Stimulated activated CD4-positive, alpha-beta T cell treated with anti-CD3 and anti-CD28 coated beads, Interleukin-4, amount 100 ng/mL, for 1 hour (primary cell): ENCODE results near the gene ADGRB3.
"Not testable (repeated sequence)": the region's sequence is repeated elsewhere in the genome, so short reads cannot be mapped to it uniquely, and the experiment has no call there.

ENCODE experiments used
- DNase-seq: peaks from one replicate; pipeline ENCODE4 v3.0.0-alpha.2; 2020

The ADGRB3 gene

GRCh38 chr6:68834551-68834950 is 199.5 kb downstream of the ADGRB3 start:
- DNase-seq: no peak

DNA sequence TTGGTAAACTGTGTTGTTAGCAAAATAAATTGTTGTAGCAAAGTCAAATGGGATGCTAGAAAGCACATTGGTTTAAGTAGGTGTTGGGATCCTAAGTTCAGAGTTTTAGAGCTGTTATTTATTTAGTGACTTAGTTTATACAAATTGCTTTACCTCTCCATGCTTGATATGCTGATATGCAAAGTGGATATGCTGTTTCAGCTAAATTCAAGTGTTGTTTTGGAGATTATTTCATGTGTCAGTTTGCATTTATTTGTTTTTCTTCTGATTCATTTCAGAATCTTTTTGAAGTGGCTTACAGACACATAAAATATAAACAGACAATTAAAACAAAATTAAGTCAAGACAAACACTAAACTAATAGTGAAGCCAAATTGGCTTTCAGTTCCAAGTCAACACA is 203.5 kb downstream of the ADGRB3 start:
- DNase-seq: no peak

- DNase-seq: no peak
Measured at GRCh38 chr6:68852791-68853190, 217.7 kb downstream of the ADGRB3 start.

DNA sequence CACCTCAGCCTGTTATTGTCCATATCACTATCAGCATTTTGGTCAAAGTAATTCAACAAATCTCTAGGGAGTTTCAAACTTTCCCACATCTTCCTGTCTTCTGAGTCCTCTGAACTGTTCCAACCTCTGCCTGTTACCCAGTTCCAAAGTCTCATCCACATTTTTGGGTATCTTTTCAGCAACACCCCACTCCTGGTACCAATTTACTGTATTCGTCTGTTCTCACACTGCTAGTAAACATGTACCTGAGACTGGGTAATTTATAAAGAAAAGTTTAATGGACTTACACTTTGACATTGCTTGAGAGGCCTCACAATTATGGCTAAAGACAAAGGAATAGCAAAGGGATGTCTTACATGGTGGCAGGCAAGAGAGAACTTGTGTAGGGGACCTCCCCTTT is 224.2 kb downstream of the ADGRB3 start:
- no peak for DNase-seq

GRCh38 chr6:68868646-68869045 is 233.6 kb downstream of the ADGRB3 start:
- DNase-seq: no peak

- DNase-seq: no peak
Measured at GRCh38 chr6:68873236-68873635, 238.2 kb downstream of the ADGRB3 start.

DNA sequence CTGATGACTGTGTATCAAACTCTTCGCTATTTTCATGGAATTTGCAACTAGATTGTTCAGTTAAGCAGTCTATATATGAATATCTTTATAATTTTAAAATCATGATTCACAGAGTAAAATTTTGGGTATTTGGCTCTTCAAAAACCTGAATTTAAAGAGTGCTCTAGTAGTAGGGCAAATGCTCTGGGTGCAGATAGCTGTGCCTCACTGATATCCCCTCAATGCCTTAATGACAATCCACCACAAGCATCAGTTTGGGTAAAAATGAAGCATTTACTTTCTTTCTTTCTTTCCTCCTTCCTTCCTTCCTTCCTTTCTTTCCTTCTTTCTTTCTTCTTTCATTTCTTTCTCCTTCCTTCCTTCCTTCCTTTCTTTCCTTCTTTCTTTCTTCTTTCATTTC is 239.7 kb downstream of the ADGRB3 start:
- DNase-seq: no peak

DNA sequence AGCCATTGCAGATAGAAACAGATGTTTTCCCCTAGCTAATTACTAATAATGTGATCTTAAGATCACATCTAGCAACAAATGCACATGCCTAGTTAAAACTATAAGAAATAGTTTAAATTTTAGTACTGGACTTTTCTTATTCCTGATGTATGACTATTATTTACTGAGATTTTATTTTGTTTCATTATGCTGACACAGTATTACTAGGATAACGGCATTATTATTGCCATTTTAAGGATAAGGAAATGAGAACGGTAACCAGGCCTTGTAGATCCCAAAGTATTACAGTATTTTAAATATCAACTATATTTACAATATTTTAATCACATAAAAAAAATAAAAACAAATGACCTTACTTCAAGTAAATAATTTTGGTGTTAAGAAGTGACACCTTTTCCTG is 240.3 kb downstream of the ADGRB3 start:
- no peak for DNase-seq

- no peak for DNase-seq
Measured at GRCh38 chr6:68876792-68877493, 241.9 kb downstream of the ADGRB3 start.

DNA sequence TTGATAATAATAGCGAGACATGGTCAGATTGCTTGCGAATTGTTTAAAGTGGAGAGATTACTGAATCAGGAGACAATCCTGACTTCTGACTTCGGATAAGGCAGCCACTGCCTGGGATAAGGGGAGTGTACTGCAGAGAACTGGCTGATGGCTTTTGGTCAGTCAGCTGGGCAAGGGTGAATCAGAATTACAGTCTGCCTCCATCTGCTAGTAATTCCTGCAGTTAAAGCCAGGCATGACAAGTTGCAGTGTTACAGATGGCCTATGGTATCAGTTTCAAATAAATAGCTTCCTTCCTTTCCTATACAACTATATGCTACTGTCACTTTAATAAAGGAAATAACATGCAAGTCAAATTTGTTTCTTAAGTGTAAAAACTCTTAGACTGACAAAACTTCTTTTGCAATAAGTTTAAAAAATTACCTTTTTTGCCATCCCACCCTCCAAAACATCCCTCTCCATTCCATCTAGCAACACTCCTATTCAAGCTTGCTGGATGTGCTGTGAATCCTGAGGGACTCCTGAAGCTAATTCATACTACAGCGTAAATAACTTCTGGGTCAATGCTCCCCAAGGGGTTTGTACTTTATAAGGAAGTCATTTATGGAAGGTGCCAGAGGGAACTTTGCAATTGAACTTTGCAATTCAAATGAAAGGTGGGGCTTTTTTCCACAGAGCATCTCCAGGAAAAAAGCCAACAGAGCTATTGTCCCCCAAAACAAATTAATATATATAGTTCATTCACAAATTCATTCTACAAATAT is 245.2 kb downstream of the ADGRB3 start:
- no peak for DNase-seq

GRCh38 chr6:68883325-68883724 is 248.2 kb downstream of the ADGRB3 start:
- not testable (repeated sequence) for DNase-seq

DNA sequence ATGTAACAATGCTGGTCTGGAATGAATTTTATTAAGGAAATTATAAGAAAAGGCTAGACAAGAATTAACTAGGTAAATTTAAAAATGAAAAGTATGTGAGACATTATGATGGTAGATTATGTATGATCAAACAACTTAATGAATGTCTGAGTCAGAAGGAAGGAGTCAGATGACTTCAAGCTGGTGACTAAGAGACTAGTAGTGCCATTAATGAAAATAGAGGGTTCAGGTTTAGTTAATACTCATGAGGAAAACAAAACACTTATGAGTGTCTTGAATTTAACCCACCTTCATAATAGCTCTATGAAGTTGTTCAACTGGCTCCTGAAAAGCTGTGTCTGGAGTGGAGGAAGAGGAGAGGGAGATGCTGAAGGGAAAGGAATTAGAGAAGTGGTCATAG is 256.3 kb downstream of the ADGRB3 start:
- no peak for DNase-seq

GRCh38 chr6:68892452-68892851 is 257.4 kb downstream of the ADGRB3 start:
- DNase-seq: no peak

DNA sequence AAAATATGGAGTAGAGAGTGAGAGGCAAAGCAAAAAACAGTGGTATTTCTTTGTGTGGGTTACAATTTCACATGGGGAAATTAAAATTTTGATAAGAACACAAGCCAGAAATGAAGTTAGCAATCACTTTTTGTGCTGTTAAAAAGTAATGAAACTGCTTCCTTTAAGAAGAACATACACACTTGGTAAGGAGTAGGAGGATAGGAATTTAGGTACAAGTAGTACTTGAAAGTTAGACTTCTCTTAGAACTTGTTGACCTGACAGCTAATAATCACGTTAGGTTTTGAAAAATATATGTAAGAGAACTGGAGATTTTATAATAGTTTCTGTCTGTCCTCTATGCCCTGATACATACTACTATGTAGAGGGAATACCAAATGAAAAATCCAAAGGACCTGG is 260.8 kb downstream of the ADGRB3 start:
- no peak for DNase-seq

- no peak for DNase-seq
Measured at GRCh38 chr6:68901044-68901443, 266.0 kb downstream of the ADGRB3 start.

GRCh38 chr6:68911334-68911733 is 276.3 kb downstream of the ADGRB3 start:
- DNase-seq: no peak

DNA sequence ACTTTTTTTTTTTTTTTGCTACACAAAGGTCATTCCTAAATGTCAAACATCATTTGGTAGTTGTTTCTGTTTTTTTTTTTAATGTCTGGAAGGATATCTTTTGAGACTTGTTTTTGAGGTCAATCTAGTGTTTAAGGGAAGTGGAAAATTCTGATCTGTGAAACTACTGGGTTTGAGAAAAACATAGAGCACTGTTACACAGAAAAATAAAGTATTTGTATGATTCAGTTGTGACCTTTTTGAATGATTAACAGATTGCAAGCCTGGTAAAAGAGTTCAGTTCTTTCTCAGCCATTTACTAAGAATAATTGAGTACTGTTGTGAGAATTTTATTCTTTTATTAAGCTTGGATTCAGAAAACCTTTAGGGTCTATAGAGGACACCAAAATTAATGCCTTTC is 276.7 kb downstream of the ADGRB3 start:
- no peak for DNase-seq

- not testable (repeated sequence) for DNase-seq
Measured at GRCh38 chr6:68912805-68913204, 277.7 kb downstream of the ADGRB3 start.

- DNase-seq: no peak
Measured at GRCh38 chr6:68915586-68915985, 280.5 kb downstream of the ADGRB3 start.

- DNase-seq: no peak
Measured at GRCh38 chr6:68919537-68919936, 284.5 kb downstream of the ADGRB3 start.

DNA sequence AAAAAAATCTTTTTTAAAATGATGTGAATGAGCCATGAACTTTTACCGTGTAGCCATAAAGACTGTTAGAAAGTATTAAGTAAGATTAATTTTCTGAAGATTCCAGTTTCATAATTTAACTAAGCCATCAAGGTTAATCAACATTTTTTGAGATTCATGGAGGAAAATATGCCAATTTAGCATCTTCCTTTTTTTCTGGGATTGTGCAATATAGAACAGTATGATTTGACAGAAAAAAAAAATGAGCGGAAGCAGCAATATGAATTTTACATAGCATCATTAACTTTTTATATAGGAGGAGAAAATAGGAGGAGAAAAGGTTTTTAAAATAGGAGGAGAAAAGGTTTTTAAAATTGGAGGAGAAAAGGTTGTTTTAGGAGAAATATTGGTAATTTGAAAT is 306.3 kb downstream of the ADGRB3 start:
- DNase-seq: no peak

GRCh38 chr6:68947721-68948120 is 312.6 kb downstream of the ADGRB3 start:
- DNase-seq: no peak

GRCh38 chr6:68951270-68951669 is 316.2 kb downstream of the ADGRB3 start:
- no peak for DNase-seq

GRCh38 chr6:68958327-68958726 is 323.2 kb downstream of the ADGRB3 start:
- no peak for DNase-seq
